Effector CD4-positive, alpha-beta T cell (primary cell): ENCODE data around the gene TMEM52.
"Not testable (repeated sequence)": the region's sequence is repeated elsewhere in the genome, so short reads cannot be mapped to it uniquely, and the experiment has no call there.

Source experiments
- DNase-seq: peaks from one replicate; pipeline ENCODE4 v3.0.0-alpha.2; 2020

Gene TMEM52

GRCh38 chr1:1945782-1946393 lies 26.8 kb upstream of the TMEM52 start:
- DNase-seq, result no peak

- peak; percentile 56 for DNase-seq
Measured at GRCh38 chr1:1943834-1944570, 24.9 kb upstream of the TMEM52 start.

GRCh38 chr1:1942753-1943656 lies 23.9 kb upstream of the TMEM52 start:
- DNase-seq, result no peak

GRCh38 chr1:1941868-1942752 lies 23.0 kb upstream of the TMEM52 start:
- no peak for DNase-seq

- DNase-seq, result no peak
Measured at GRCh38 chr1:1941211-1941841, 22.2 kb upstream of the TMEM52 start.

- DNase-seq, result no peak
Measured at GRCh38 chr1:1940123-1940425, 21.0 kb upstream of the TMEM52 start.

GRCh38 chr1:1939296-1940122 lies 20.4 kb upstream of the TMEM52 start:
- DNase-seq, result no peak

- no peak for DNase-seq
Measured at GRCh38 chr1:1938613-1939295, 19.7 kb upstream of the TMEM52 start.

GRCh38 chr1:1938276-1938573 lies 19.1 kb upstream of the TMEM52 start:
- no peak for DNase-seq

GRCh38 chr1:1937549-1938275 lies 18.6 kb upstream of the TMEM52 start:
- DNase-seq, result no peak

GRCh38 chr1:1937061-1937460 lies 18.0 kb upstream of the TMEM52 start:
- DNase-seq, result no peak

GRCh38 chr1:1934848-1935247 lies 15.8 kb upstream of the TMEM52 start:
- DNase-seq, result not testable (repeated sequence)

GRCh38 chr1:1929639-1930545 lies 10.8 kb upstream of the TMEM52 start:
- no peak for DNase-seq

GRCh38 chr1:1929102-1929638 lies 10.1 kb upstream of the TMEM52 start:
- no peak for DNase-seq

GRCh38 chr1:1928231-1929101 lies 9.4 kb upstream of the TMEM52 start:
- DNase-seq, result no peak

GRCh38 chr1:1927751-1928150 lies 8.7 kb upstream of the TMEM52 start:
- no peak for DNase-seq

GRCh38 chr1:1926886-1927660 lies 8.0 kb upstream of the TMEM52 start:
- DNase-seq, result no peak
